ENCODE results near the gene CUEDC1. TPM values are rescaled to one million over a fixed set of nuclear protein-coding genes. Genes with fewer than 3 reads are reported as not detected.

Gene CUEDC1
- total and polyA plus RNA-seq, 9 of the 15 experiments (the other 6 are each of a cell fraction or from before 2014, with no cell fraction given), result 0.20 to 4.1 (median 1.6) TPM; not detected in 1

DNA sequence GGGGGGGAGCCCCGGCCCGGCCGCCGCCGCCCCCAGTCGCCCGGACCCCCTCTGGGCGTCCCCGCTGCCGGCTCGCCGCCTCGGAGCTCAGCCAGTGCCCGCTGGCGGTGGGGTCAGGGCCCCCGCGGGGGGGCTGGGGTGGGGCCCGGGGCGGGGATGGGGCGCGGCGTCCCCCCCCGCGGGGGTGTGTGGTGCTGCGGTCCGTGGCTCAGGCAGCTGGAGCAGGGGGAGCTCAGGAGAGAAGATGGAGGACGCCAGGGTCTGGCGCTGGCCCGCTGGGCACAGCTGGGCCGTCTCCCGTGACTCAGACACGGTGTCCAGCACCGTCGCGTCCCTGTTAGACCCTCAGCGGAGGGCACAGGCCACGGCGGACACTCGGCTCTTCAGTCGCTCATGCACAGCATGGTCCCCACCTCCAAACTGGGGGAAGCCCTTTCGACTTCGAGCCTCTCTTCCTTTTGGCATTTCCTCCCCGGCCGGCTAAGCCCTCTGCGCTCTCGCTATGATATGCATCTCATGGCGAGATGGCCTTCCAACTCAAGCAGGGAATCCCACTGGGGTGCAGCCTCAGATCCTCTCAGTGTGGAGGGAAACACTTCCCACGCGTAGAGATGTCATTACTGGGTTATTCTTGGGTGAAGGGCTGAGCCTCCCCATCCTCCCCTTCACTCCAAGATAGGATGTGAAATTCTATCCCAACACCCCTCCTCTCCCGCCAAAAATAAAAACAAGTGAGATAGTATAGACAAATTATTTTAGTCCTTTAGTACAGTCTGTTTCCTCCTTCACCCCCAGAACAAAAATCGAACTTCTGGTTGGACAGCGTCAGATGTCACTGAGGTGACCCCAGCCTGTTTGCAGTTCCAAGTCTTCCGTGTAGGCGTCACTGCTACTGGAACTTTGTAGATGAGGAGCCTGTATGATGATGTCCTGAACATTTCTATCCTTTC is 33.4 kb upstream of the CUEDC1 start (continued):
- peak; percentile 88 for TF ChIP-seq GABPA (tag; conservative IDR thresholded peaks at IDR 0.05; ENCODE audit: low read depth)
- TF ChIP-seq CBX1 (IDR thresholded peaks at IDR 0.05; ENCODE audit: low read depth), result 0 out of 2 replicates have a peak, but pooled peaks have one; percentile 49
- 0 out of 2 replicates have a peak, but pooled peaks have one; percentile 18 for TF ChIP-seq ZNF717 (CRISPR knock-in tag; IDR thresholded peaks at IDR 0.05)
- TF ChIP-seq RCOR1 (IDR thresholded peaks at IDR 0.05; ENCODE audit: borderline replicate concordance in 1 of 2, low read depth in 2 of 2, low read length in 2 of 2), result peak in 1 of 2 experiments; percentile 38; a peak in 1 of 4 replicates
- peak; percentile 24; the same call in 1 of the 2 replicates for TF ChIP-seq TAF7 (tag; IDR thresholded peaks at IDR 0.05)
- TF ChIP-seq, protein P1, sequence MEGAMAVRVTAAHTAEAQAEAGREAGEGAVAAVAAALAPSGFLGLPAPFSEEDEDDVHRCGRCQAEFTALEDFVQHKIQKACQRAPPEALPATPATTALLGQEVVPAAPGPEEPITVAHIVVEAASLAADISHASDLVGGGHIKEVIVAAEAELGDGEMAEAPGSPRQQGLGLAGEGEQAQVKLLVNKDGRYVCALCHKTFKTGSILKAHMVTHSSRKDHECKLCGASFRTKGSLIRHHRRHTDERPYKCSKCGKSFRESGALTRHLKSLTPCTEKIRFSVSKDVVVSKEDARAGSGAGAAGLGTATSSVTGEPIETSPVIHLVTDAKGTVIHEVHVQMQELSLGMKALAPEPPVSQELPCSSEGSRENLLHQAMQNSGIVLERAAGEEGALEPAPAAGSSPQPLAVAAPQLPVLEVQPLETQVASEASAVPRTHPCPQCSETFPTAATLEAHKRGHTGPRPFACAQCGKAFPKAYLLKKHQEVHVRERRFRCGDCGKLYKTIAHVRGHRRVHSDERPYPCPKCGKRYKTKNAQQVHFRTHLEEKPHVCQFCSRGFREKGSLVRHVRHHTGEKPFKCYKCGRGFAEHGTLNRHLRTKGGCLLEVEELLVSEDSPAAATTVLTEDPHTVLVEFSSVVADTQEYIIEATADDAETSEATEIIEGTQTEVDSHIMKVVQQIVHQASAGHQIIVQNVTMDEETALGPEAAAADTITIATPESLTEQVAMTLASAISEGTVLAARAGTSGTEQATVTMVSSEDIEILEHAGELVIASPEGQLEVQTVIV (CRISPR knock-in tag; IDR thresholded peaks at IDR 0.05; ENCODE audit: borderline replicate concordance), result no peak
- peak; percentile 8; the same call in 1 of the 2 replicates for TF ChIP-seq PML (IDR thresholded peaks at IDR 0.05; ENCODE audit: low read length)
- 0 out of 2 replicates have a peak, but pooled peaks have one; percentile 38 for TF ChIP-seq POLR2H (tag; IDR thresholded peaks at IDR 0.05; ENCODE audit: low read depth)
- TF ChIP-seq, protein P2, sequence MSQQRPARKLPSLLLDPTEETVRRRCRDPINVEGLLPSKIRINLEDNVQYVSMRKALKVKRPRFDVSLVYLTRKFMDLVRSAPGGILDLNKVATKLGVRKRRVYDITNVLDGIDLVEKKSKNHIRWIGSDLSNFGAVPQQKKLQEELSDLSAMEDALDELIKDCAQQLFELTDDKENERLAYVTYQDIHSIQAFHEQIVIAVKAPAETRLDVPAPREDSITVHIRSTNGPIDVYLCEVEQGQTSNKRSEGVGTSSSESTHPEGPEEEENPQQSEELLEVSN (IDR thresholded peaks at IDR 0.05; ENCODE audit: borderline replicate concordance in 1 of 2, extremely low read depth in 1 of 2, insufficient read depth in 1 of 2, insufficient read length in 1 of 2, low read depth in 1 of 2, low read length in 1 of 2, poor library complexity in 1 of 2, severe bottlenecking in 1 of 2), result peak; percentile 7 to 13
- TF ChIP-seq CAMTA2 (CRISPR knock-in tag; conservative IDR thresholded peaks at IDR 0.05), result 0 out of 2 replicates have a peak, but pooled peaks have one; percentile 63
- peak in 1 of 2 experiments; percentile 34; a peak in 1 of 4 replicates for TF ChIP-seq FOXK2 (conservative IDR thresholded peaks at IDR 0.05 in 1 of 2, IDR thresholded peaks at IDR 0.05 in 1 of 2; ENCODE audit: low read depth in 2 of 2)
- no peak for TF ChIP-seq NBN (IDR thresholded peaks at IDR 0.05; ENCODE audit: low read depth)
- no peak for TF ChIP-seq MCM2 (IDR thresholded peaks at IDR 0.05; ENCODE audit: low read depth)
- TF ChIP-seq, protein P3, sequence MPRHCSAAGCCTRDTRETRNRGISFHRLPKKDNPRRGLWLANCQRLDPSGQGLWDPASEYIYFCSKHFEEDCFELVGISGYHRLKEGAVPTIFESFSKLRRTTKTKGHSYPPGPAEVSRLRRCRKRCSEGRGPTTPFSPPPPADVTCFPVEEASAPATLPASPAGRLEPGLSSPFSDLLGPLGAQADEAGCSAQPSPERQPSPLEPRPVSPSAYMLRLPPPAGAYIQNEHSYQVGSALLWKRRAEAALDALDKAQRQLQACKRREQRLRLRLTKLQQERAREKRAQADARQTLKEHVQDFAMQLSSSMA (CRISPR knock-in tag; IDR thresholded peaks at IDR 0.05), result peak; percentile 91
- TF ChIP-seq, protein P4, sequence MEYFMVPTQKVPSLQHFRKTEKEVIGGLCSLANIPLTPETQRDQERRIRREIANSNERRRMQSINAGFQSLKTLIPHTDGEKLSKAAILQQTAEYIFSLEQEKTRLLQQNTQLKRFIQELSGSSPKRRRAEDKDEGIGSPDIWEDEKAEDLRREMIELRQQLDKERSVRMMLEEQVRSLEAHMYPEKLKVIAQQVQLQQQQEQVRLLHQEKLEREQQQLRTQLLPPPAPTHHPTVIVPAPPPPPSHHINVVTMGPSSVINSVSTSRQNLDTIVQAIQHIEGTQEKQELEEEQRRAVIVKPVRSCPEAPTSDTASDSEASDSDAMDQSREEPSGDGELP (CRISPR knock-in tag; IDR thresholded peaks at IDR 0.05; ENCODE audit: borderline replicate concordance), result peak; percentile 94
- peak; percentile 60 for TF ChIP-seq SAP30 (IDR thresholded peaks at IDR 0.05; ENCODE audit: borderline replicate concordance, insufficient read depth, low read depth, low read length, poor library complexity, severe bottlenecking)
- TF ChIP-seq ZNF785 (CRISPR knock-in tag; IDR thresholded peaks at IDR 0.05), result no peak
- TF ChIP-seq POLR2B (IDR thresholded peaks at IDR 0.05; ENCODE audit: low read depth, partially characterized antibody), result peak; percentile 82
